GM19099 (cell line): ENCODE data around the gene NFIB.

ENCODE experiments used
- POLR2A ChIP-seq: IDR thresholded peaks from 3 replicates; pipeline ENCODE4 v1.6.1; 2011; ENCODE audit warnings: low read depth; ENCODE audit not compliant: insufficient read length; ENCODE audit errors: extremely low read depth

Gene NFIB

DNA sequence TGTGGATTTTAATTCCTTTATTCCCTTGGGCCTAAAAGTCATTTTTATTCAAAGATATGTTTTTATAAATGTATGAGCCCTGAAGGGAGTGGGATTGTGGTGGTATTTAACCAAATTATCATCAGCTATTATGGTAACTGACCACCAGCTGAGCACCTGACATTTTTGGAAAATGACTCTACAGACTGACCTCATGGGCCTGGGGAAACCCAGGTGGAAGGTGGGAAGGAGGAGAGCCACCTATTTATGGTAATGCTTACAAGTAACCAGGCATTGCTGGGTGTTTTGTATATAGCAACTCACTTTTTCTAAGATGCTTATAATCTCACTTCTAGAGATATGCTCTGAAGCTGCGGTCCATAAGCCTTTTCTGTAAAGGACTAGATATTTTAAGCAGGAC is 22.3 kb upstream of the NFIB start:
- TF ChIP-seq POLR2A, result no peak

DNA sequence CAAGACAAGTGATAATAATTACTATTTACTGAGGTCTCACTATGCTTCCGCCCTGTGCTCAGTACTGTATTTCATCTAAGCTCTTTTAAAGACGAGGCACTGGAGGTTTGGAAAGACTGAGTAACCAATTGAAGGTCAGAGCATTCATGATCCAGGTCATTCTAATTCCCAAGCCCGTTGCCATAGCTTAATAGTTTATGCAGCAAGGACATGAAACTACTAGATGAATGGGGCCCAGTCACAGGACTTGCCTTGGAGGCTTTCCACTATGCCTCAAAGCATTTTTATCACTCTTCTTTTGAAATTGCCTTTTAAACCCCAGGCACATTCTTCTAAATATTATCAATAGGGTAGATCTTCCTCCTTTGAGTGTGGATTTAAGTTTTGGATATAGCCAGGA is 17.2 kb upstream of the NFIB start:
- no peak for TF ChIP-seq POLR2A

DNA sequence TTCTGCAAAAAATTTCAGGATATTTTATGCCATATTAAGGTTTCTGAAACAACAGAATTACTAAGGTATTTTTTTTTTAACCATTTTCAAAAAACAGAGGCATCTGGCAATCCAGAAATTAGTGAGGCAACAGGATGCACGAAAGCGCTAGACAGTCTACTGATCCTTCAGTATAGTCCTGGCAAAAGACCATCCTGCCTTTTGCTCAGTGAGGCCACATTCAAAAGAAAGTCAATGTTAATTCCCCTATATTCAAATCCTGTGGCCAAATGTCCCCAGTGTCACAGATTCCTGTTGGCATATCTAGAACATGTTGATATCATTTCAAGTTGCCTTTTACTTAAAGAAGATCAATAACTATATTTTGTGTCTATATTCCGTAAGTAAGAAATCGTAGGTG is 13.1 kb upstream of the NFIB start:
- TF ChIP-seq POLR2A, result no peak

DNA sequence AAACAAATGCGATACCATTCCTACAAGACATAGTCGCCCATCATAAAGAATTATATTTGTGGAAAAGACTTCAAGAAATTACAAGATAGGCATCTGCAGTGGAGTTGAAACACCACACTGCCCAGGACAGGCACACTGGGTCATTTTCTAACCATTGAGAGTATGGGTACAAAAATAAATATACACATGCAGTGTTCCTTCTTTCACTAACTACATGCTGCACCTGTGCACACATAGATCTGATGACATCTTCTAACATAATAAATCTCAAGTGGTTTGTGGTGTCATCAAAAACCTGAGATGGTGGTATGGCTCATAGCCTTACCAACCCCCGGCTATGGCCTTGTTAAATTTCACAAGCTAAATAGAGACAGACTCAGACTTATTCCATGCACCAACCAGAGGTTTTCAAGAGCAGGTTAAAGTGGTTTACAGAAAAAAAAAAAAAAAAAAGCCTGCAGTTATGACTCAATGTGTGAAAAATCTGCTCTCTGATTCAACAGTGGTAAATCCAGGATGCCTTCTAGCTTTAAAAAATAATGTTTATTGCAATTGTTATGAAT is 12.4 kb upstream of the NFIB start:
- TF ChIP-seq POLR2A, result no peak

DNA sequence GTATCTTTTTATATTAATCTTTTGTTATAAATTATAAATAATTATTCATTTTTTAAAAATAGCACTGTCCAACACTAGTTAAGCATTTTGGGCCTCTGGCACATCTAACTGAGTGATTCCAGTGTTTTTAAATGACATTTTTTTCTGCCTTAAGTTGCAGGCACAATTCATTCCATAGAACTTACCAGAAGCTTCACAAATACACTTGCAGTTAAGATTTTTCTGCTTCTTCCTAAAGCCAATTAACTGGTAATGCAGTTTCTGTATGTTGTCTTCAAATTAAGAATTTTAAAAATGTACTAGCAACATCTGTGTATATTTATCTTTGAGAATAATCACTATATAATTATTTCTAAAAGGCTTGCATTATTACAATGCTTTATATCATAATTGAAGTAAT is 11.2 kb upstream of the NFIB start:
- TF ChIP-seq POLR2A, result no peak

DNA sequence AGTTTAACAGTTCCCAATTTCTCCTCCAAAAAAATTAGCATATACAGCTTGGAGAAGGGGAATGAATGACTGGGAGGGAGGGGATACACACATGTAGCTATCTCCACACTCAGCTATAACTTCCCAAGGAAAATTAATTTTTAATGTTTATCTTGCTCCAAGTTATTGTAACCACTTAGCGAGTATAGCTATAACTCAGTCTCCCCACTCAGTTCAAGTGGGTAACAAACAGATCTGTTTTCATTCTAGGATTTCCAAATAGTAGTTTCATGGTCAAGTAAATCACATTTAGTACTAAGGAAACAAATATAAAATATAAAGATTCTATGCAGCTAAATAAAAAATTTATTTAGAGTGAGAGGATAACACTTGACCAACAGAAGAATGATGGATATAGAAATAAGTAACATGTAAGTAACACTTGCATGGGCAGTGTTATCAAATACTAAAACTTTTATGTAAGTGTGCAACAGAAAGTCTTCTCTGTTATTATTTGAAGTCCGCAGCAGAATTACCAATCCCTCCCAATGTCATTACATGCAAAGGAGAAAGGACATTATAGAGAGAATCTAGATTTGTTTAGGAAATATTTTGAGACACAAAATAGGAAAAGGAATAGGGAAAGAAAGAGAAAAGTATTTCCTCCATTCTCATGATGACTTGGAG is 10.2 kb upstream of the NFIB start:
- TF ChIP-seq POLR2A, result no peak

DNA sequence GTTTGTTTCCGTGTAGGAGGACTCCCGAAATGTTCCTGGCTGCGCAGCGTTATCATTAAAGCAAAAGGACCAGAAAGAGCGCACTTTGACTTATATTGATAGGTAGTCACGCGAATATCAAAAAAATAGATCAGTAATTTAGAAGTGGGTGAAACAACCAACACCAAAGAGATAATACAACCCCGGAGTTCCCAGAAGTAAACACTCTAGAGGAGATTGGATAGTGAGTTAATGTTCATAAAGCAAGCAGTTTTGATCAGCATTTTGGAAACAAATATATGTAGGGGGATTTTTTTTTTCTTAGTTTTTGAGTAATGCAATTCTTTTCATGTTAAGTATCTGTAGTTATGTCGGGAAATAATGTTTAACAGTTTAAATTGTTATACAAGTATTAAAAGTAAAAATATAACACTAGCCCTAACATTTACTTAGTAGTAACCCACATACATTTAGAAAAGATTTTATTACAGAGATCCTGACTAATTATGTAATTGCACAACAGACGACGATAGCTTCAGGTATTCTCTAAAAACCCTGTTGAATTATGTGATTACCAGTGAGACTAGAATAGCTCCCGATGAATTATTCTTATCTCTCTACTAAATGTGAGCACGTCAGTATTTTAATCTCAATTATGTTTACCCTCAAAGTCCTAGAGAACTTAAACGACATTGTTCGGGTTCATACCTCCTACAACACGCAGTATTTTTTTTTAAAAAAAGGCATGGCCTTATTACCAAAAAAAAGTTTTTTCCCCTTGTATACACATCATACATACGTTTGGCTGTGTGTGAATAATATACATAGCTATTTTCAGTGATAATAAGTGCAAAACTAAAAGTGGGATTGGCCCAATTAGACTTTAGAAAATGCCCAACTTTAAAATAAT is 9.4 kb upstream of the NFIB start:
- TF ChIP-seq POLR2A, result no peak

DNA sequence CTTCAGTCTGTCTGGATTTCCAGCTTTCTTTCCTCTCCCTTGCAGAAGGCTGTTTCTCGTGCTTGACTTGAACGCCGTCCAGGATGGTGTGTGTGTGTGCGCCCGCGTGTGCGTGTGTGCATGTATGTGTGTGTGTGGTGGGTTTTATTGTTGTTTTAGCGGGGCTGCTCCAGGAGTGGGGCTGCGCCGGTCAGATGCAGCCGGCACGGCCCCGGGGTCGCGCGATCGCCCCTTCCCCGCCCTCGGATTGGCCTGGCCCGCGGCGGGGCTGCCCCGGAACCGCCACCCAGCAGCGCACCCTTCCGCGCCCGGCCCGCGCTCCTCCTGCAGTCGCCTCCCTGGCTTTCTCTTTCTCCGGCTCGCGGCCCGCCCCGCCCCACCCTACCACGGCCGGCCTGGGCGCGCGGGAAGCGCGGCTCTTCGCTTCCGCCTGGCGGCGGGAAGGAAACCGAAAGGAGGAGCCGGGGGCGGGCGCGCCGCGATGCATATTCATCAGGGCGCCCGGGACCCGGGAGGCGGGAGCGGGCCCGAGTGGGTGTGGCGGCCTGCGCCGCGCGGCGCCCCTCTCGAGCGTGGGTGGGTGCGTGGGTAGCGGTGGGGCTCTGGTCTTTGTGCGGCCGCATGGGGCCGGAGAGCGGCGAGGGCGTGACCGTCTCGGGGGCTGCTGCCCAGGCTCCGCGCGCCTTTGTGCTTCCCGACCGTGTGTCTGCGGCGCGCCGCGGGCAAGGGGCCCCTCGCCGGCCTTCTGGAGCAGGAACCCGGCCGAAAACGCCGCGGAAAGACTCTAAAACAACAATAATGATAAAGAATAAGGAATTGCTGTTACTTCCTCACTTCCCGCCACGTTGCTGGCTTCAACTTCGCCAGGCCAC is 8.5 kb upstream of the NFIB start:
- peak; percentile 74 for TF ChIP-seq POLR2A

DNA sequence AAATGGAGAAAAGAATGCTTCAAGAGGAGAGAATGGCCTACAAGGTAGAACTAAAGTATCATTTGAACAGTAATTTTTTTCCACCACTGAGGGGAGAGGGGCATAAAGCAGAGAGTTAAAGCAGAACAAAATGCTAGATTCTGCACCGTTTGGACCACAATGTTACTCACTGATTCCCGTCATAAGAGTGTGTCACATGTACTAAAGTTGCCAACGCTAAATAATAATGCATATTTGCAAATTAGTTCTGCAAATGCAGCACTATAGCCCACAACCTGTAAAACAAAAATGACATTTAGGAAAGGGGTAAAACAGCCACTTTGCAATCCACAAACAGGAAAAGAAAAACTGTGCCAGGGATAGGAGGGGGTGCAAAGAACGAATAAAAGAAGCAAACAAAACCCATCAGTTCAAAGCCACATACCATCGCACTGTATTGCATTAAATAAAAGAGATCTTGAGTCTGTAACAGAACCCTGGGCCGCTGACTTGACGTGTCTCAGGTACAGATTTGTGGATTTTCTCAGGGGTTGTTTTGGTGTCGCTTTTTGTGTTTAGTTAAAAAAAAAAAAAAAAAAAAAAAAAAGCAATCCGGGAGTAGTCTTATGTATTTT is 7.7 kb upstream of the NFIB start:
- no peak for TF ChIP-seq POLR2A

DNA sequence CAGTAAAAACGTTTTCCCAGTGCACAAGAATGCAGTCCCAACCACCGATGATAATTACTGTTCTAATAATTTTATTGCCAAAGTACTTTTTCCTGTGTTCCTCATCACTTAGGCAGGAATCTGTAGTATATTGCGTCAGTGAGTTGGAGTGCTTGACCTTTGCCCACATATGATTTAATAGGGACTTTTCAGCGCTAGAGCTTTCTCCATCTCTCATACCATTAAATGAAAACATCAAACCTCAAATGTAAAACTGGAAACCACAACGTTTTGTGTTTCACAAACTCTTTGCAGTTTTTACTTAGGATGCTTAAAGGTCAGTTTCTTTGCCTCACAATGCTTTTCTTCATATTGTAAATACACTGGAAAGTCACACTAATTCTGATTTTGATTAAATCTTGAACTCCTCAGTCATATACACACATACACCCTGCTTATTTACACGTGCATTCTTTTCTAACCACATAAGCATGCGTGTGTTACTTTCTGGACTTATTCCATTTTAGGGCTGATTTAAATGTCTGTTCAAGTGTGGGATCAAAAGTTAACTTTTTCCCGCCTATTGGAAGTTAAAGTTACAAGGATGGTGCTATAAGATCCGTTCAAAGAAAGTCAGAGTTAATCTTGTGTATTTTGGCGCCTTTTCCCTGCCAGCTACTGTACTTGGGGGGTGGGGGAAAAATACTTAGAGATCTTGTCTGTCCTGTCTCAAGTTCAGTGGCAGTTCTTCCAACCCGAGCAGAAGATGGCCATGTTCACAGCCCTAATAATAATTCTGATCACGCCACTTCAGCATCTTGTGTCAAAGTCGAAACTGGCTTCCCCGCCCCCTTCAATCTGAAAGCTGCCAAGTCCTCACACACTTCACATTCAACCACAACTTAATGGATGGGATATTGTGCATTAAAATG is 6.6 kb upstream of the NFIB start:
- TF ChIP-seq POLR2A, result no peak

DNA sequence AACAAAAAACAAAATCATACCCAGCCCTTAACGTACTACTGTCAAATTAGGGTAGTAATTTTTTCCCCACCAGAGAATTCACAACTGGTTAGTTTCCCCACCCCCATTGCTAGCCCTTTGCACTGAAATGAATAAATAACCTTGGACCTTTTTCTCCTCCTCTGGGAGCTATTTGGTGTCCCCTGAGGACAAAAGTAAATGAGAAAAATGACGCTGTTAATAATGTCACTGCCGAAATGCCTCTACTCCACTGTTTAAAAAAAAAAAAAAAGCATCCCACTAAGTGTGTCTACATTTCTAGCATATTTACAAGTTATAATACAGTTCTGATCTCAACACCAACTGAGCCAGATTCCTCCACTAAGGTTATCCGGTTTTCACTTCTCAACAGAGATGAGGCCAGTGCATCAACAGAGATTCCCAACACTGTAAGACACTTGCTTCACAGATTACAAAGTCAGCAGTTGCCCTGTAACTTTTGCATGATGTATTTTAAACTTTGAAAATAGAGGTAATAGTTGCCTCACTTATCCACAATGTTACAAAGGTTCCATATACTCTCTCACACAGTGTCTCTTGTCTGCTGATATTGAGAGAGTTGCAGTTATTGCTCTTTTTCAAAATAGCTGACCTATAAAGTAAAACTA is 5.1 kb upstream of the NFIB start:
- no peak for TF ChIP-seq POLR2A

DNA sequence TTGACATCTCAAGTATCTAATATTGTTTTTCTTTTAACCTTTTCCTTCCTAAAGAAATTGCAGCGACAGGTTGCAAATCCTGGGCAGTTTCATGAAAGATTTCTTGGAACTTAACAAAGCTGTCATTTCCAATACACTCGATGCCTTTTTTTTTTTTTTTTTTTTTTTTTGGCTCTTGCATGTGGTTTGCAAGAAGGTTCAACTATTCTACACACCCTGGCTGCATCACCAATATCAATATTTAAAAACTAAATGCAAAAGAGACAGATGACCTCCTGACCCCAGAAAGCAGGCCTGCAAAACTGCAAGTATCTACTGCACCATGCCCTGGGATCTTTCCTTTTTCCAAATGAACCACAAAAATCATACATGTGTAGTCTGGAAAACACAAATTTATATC is 4.4 kb upstream of the NFIB start:
- TF ChIP-seq POLR2A, result no peak

DNA sequence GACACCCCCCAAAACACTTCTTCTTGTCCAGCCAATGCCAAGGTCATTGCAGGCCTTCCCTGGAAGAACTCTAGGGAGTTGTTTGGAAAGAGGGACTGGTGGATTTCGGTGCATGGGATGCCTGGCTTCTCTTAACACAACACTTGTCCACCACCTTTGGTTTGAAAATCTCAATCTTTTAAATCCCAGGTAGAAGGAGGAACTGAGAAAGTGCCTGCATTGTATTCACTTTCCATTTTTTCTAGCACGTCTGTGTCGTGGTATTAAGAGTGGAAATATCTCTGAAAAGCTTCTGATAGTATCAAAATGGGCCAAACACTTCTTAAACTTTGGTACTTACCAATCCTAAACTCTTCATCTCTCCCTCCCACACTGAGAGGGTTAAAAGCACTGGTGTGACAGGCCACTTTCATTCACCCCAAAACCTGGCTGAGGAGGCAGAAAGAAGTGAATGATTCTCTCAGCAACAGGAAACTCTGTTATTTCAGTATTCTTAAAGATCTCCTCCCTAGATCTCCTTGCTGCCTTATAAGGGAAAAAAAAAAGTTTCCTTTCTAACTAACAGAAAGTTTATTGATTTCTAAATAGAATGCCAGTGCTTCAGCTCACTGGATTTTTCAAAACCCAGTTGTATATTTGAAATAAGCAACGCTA is 3.9 kb upstream of the NFIB start:
- peak; percentile 45 for TF ChIP-seq POLR2A
